K562 (cell line): ENCODE results near the gene CTCFL. TPM values are rescaled to one million over a fixed set of nuclear protein-coding genes. Genes with fewer than 3 reads are reported as not detected.

ENCODE experiments used
- ATAC-seq: fragments of 200-7000 bp; cut with Tn5 transposase; 3 replicates; pipeline ENCODE4 v1.9.1; 2020; ENCODE audit warnings: moderate library complexity
- BruUV-seq: library from RNA; stranded (reverse); fragments of 400-500 nt; replicated peaks from 2 replicates; lab custom pipeline; 2021; lab: Mats Ljungman, UMichigan
- CTCF ChIA-PET: fragments of 300-600 bp; formaldehyde crosslinking; extraction: SDS; loops from one replicate; lab custom pipeline; 2021; ENCODE audit warnings: low intra/inter-chr PET ratio; lab: Yijun Ruan, JAX
- POLR2A ChIA-PET: fragments of 300-600, 350-650 bp; sonication (Branson Sonifier 250); formaldehyde crosslinking; extraction: SDS; loops from one replicate; lab custom pipeline; 2021; ENCODE audit warnings: antibody characterized with exemption, inconsistent platforms; lab: Yijun Ruan, JAX
- DNase-seq, 4 experiments: peaks; one replicate each; pipeline versions ENCODE4 v3.0.0 to v3.0.0-alpha.2; 2011 to 2018; ENCODE audit warnings: low spot score in 3 of 4, mixed read lengths in 3 of 4; ENCODE audit errors: extremely low read depth in 1 of 4
- FAIRE-seq: peaks from 2 replicates; lab custom pipeline; 2011; peaks lifted over from hg19 to GRCh38; lab: Jason Lieb, UNC
- H2AFZ ChIP-seq: 2 replicates; pipeline ENCODE4 v1.6.0; 2011; ENCODE audit warnings: low read depth, low read length, control low read depth, inconsistent platforms
- H3K27ac ChIP-seq: fragments of 200-600 bp; 3 replicates; pipeline ENCODE4 v1.8.0; 2011; ENCODE audit warnings: low read depth, mild to moderate bottlenecking, control low read depth, inconsistent platforms, low read length, moderate library complexity, mixed read lengths; ENCODE audit errors: extremely low read depth
- H3K27me3 ChIP-seq, 2 experiments: fragments of 300-600 bp in 1 of 2; 2 replicates in 1 of 2; 3 replicates in 1 of 2; pipeline versions ENCODE4 v1.6.0 to v1.8.0; 2011; ENCODE audit warnings: inconsistent platforms in 2 of 2, low read length in 2 of 2, mild to moderate bottlenecking in 1 of 2, mixed read lengths in 1 of 2, moderate library complexity in 1 of 2; ENCODE audit not compliant: control insufficient read depth in 2 of 2, insufficient read depth in 2 of 2
- H3K36me3 ChIP-seq: fragments of 300-600 bp; 3 replicates; pipeline ENCODE4 v1.8.0; 2011; ENCODE audit warnings: mild to moderate bottlenecking, low read length, inconsistent platforms; ENCODE audit not compliant: control insufficient read depth, insufficient read depth
- H3K4me1 ChIP-seq, 2 experiments: fragments of 200-600 bp in 1 of 2; replicated peaks in 1 of 2; 2 replicates in 1 of 2; 3 replicates in 1 of 2; pipeline versions ENCODE4 v1.5.1 to v1.8.0; 2011; ENCODE audit warnings: inconsistent platforms in 2 of 2, low read length in 2 of 2, mild to moderate bottlenecking in 1 of 2, mixed read lengths in 1 of 2, moderate library complexity in 1 of 2; ENCODE audit not compliant: control insufficient read depth in 2 of 2, insufficient read depth in 2 of 2
- H3K4me2 ChIP-seq: 2 replicates; pipeline ENCODE4 v1.6.1; 2011; ENCODE audit warnings: low read length, control low read depth, inconsistent platforms, mixed read lengths; ENCODE audit not compliant: insufficient read depth
- H3K4me3 ChIP-seq: fragments of 200-600 bp; sonication (generic), shearing (Covaris generic); 2 replicates; pipeline ENCODE4 v1.5.1; 2016; ENCODE audit warnings: control low read depth, inconsistent platforms
- H3K79me2 ChIP-seq: fragments of 200-600 bp; 3 replicates; pipeline ENCODE4 v1.8.0; 2011; ENCODE audit warnings: low read length, inconsistent platforms; ENCODE audit not compliant: control insufficient read depth, insufficient read depth
- H3K9ac ChIP-seq, 2 experiments: 2 replicates each; pipeline versions ENCODE4 v1.6.0 to v1.6.1; 2011; ENCODE audit warnings: low read depth in 2 of 2, low read length in 2 of 2, control low read depth in 1 of 2, inconsistent platforms in 1 of 2, mild to moderate bottlenecking in 1 of 2, mixed read lengths in 1 of 2; ENCODE audit not compliant: insufficient read depth in 1 of 2
- H3K9me1 ChIP-seq: one replicate; pipeline ENCODE4 v1.6.0; 2011; ENCODE audit warnings: inconsistent platforms, mild to moderate bottlenecking, low read length, moderate library complexity; ENCODE audit not compliant: control insufficient read depth, insufficient read depth
- H3K9me3 ChIP-seq: replicated peaks from 2 replicates; pipeline ENCODE4 v1.5.1; 2011; ENCODE audit warnings: low read depth, low read length, inconsistent platforms; ENCODE audit not compliant: control insufficient read depth, insufficient read depth
- H4K20me1 ChIP-seq: replicated peaks from 2 replicates; pipeline ENCODE4 v1.6.1; 2011; ENCODE audit warnings: low read length, inconsistent platforms, mixed read lengths; ENCODE audit not compliant: control insufficient read depth, insufficient read depth
- BCOR ChIP-seq: fragments of 450-650 bp; IDR thresholded peaks from 2 replicates; pipeline ENCODE4 v1.6.1; 2016
- GATAD2B ChIP-seq: fragments of 450-650 bp; IDR thresholded peaks from 2 replicates; pipeline ENCODE4 v1.6.1; 2017; ENCODE audit warnings: mild to moderate bottlenecking, borderline replicate concordance
- HNRNPK ChIP-seq: fragments of 200-400 bp; formaldehyde crosslinking; IDR thresholded peaks from one replicate; pipeline ENCODE4 v1.6.1; 2018; ENCODE audit warnings: mild to moderate bottlenecking, low read depth, low read length; ENCODE audit not compliant: poor library complexity, severe bottlenecking
- HSF4 ChIP-seq: fragments of 250-450 bp; sonication (Bioruptor Pico); IDR thresholded peaks from 2 replicates; pipeline ENCODE4 v2.1.2; 2022; ENCODE audit warnings: mild to moderate bottlenecking, moderate library complexity, borderline replicate concordance
- JUND ChIP-seq, 2 experiments: IDR thresholded peaks; 2 replicates in 1 of 2; 3 replicates in 1 of 2; pipeline ENCODE4 v1.6.1; 2011; ENCODE audit warnings: borderline replicate concordance in 2 of 2, low read depth in 2 of 2, low read length in 2 of 2, improper control_type of control experiment in 1 of 2, missing biosample characterization in 1 of 2, missing genetic modification characterization in 1 of 2, missing genetic modification reagents in 1 of 2
- KDM1A ChIP-seq, 2 experiments: fragments of 450-650 bp; IDR thresholded peaks; 2 replicates each; pipeline ENCODE4 v1.6.1; 2016; ENCODE audit warnings: mild to moderate bottlenecking in 2 of 2
- MBD2 ChIP-seq: sonication (generic); IDR thresholded peaks from 2 replicates; pipeline ENCODE4 v1.6.1; 2016; ENCODE audit warnings: low read depth, borderline replicate concordance
- PTBP1 ChIP-seq: fragments of 200-400 bp; formaldehyde crosslinking; IDR thresholded peaks from 2 replicates; pipeline ENCODE4 v1.6.1; 2017; ENCODE audit warnings: low read depth, low read length
- PTRF ChIP-seq: fragments of 450-650 bp; IDR thresholded peaks from 2 replicates; pipeline ENCODE4 v1.6.1; 2016; ENCODE audit warnings: mild to moderate bottlenecking, missing genetic modification characterization, missing compliant biosample characterization
- SNIP1 ChIP-seq: fragments of 450-650 bp; IDR thresholded peaks from 2 replicates; pipeline ENCODE4 v1.7.1; 2017; ENCODE audit warnings: low read depth, mild to moderate bottlenecking
- SRF ChIP-seq, 2 experiments: fragments of 250-450, 450-650 bp in 1 of 2; sonication (Bioruptor Pico) in 1 of 2; sonication (generic) in 1 of 2; formaldehyde crosslinking; IDR thresholded peaks; 2 replicates each; pipeline versions ENCODE4 v1.5.0 to v1.5.1; 2020 to 2022; ENCODE audit warnings: mild to moderate bottlenecking in 1 of 2, missing genetic modification reagents in 1 of 2
- SRSF7 ChIP-seq: fragments of 200-400 bp; formaldehyde crosslinking; optimal IDR thresholded peaks from 2 replicates; pipeline ENCODE3; 2017; ENCODE audit warnings: mild to moderate bottlenecking, low read depth, low read length
- TAF7 ChIP-seq: fragments of 450-650 bp; IDR thresholded peaks from 2 replicates; pipeline ENCODE4 v1.6.1; 2016; ENCODE audit warnings: missing genetic modification characterization, missing compliant biosample characterization
- ZNF23 ChIP-seq: fragments of 250-450 bp; sonication (Bioruptor Pico); IDR thresholded peaks from 2 replicates; pipeline ENCODE4 v1.4.0; 2020; ENCODE audit warnings: mild to moderate bottlenecking
- ZNF395 ChIP-seq: fragments of 200-800 bp; sonication (Bioruptor generic); IDR thresholded peaks from 2 replicates; pipeline ENCODE4 v1.6.1; 2017; ENCODE audit warnings: missing genetic modification characterization, missing compliant biosample characterization
- WGBS: fragments of 100-300 bp; shearing (Covaris generic); methylation state at CpG from one replicate; pipeline ENCODE4 v1.1.6; 2016; ENCODE audit warnings: low coverage, mixed read lengths; ENCODE audit not compliant: insufficient coverage; ENCODE audit errors: missing lambda C conversion rate; 5-methylcytosine and 5-hydroxymethylcytosine counted together
- in situ Hi-C: fragments of 300-500 bp; cut with MboI; formaldehyde crosslinking; loops from 4 replicates; pipeline ENCODE4 v1.15.0; 2018; ENCODE audit warnings: inconsistent platforms, mixed read lengths
- intact Hi-C: fragments of 100-400 bp; cut with micrococcal nuclease; formaldehyde crosslinking; loops from 2 replicates; pipeline ENCODE4 v1.14.2; 2022
- polyA plus RNA-seq, 8 experiments: library from polyadenylated mRNA; depleted of rRNA in 4 of 8; stranded (reverse) in 5 of 8; unstranded in 3 of 8; fragments of >200 nt; fragmentation: Nextera tagmentation in 2 of 8; fragmentation: Illumina TruSeq in 1 of 8; extraction: Ambion mirVana in 2 of 8; extraction: Trizol in 1 of 8; gene quantifications; 2 replicates each; pipeline versions ENCODE4 v1.2.1 to v1.2.3, GENCODE V29; 2011 to 2014; ENCODE audit warnings: inconsistent platforms in 1 of 8, missing spikeins in 1 of 8
- total RNA-seq, 7 experiments: library from RNA; depleted of rRNA in 6 of 7; stranded (reverse); fragments of >200 nt in 6 of 7; fragmentation: Illumina TruSeq in 2 of 7; extraction: Trizol in 2 of 7; gene quantifications; 2 replicates each; pipeline versions ENCODE4 v1.2.1 to v1.2.3, GENCODE V29; 2011 to 2021; ENCODE audit warnings: low replicate concordance in 1 of 7
- TF ChIP-seq, protein P1 (sequence below): fragments of 250-450 bp; sonication (Bioruptor Pico); IDR thresholded peaks from 2 replicates; pipeline ENCODE4 v1.6.1; 2021; ENCODE audit warnings: mild to moderate bottlenecking

CTCFL gene
- total and polyA plus RNA-seq, 9 of the 15 experiments (the other 6 are each of a cell fraction or from before 2014, with no cell fraction given), result 42.4 to 188 (median 111) TPM

DNA sequence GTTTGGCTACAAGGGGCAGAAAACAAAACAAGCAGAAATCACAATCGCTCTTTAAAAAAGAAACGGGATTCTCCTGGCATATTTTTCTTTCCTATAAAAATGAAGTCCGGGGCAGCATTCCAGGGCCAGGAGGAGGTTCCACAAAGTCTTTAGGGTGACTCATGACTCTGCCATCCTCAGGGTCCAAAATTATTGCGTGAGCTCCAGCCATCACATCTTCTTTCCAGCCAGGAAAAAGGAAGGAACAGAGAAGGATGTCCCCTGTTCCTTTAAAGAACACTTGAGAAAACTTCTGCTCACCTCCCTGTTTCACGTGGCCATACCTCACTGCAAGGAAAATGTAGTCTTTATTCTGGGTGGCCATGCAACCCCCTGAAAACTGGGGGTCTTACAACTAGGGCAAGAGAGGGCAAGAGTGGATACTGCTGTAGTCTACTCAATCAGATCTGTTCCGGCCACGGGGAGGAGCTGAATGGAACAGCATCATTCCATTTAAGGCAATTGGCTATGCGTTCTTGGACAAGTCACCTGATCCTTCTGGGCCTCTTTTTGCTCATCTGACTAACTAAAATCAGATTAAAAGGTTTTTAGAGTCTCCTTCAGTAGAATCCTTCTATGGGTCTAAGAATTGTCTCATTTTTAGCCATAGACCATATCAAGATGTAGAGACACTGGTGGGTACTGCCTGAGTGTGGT is 49.4 kb downstream of the CTCFL start:
- Histone ChIP-seq H3K27me3 (no peaks in the 10 kb centered on the region), H3K9me3 (no peaks in the 10 kb centered on the region), H3K4me3 (no peak overlapping the region), H3K9ac (no peak overlapping the region), H3K79me2 (no peaks in the 10 kb centered on the region), H3K4me2 (no peak overlapping the region), H3K9me1 (no peaks in the 10 kb centered on the region), H2AFZ (peak overlapping the region; percentile 18; the same call in 1 of the 2 replicates), H3K36me3 (no peaks in the 10 kb centered on the region), H3K27ac (no peak overlapping the region), H4K20me1 (no peaks in the 10 kb centered on the region), H3K4me1 (peaks cover 9 to 32% of the 10 kb centered on the region in 2 experiments; a peak in 4 of 5 replicates)
- no peak for DNase-seq
- CTCF ChIA-PET, result no interaction called here
- POLR2A ChIA-PET, result interaction anchor here (0.7 kb wide), 1 partner anchor 234 kb away, joined by 3 read pairs; no protein-coding TSS in a partner anchor
- WGBS, result 32% methylated on average over 8 of the region's 8 CpGs
- FAIRE-seq, result peak; percentile 37
- intact Hi-C loops, result no loop called here
- peak; percentile 24; the same call in 2 of the 3 replicates for ATAC-seq
- in situ Hi-C loops, result no loop called here
- BruUV-seq, result no TSS peak
- TF ChIP-seq KDM1A (IDR thresholded peaks at IDR 0.05) (peak in 1 of 2 experiments; percentile 50; a peak in 3 of 4 replicates), GATAD2B (no peak), HNRNPK (no peak), MBD2 (no peak), SRSF7 (no peak), JUND (IDR thresholded peaks at IDR 0.05; ENCODE audit: borderline replicate concordance, low read depth, low read length) (no peak), JUND (tag; IDR thresholded peaks at IDR 0.05; ENCODE audit: borderline replicate concordance, low read depth, low read length) (0 out of 3 replicates have a peak, but pooled peaks have one; percentile 30), SNIP1 (no peak), ZNF23 (CRISPR knock-in tag) (no peak), TAF7 (tag) (no peak), ZNF395 (CRISPR knock-in tag) (peak; percentile 2; the same call in 1 of the 2 replicates), SRF (CRISPR knock-in tag; IDR thresholded peaks at IDR 0.05) (peak; percentile 72 to 96; a peak in 3 of 4 replicates), HSF4 (CRISPR knock-in tag) (no peak), BCOR (peak; percentile 71; the same call in 1 of the 2 replicates), PTRF (tag) (no peak), PTBP1 (0 out of 2 replicates have a peak, but pooled peaks have one; percentile 48)
- TF ChIP-seq, protein P1, sequence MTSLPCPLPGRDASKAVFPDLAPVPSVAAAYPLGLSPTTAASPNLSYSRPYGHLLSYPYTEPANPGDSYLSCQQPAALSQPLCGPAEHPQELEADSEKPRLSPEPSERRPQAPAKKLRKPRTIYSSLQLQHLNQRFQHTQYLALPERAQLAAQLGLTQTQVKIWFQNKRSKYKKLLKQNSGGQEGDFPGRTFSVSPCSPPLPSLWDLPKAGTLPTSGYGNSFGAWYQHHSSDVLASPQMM, result no peak
